ENCODE data around the gene RNF207. TPM values are rescaled to one million over a fixed set of nuclear protein-coding genes. Genes with fewer than 3 reads are reported as not detected.

Gene RNF207
- polyA plus RNA-seq, 6 donors from 2014 or later = 0.12 to 0.61 (median 0.26) TPM; not detected in 2

DNA sequence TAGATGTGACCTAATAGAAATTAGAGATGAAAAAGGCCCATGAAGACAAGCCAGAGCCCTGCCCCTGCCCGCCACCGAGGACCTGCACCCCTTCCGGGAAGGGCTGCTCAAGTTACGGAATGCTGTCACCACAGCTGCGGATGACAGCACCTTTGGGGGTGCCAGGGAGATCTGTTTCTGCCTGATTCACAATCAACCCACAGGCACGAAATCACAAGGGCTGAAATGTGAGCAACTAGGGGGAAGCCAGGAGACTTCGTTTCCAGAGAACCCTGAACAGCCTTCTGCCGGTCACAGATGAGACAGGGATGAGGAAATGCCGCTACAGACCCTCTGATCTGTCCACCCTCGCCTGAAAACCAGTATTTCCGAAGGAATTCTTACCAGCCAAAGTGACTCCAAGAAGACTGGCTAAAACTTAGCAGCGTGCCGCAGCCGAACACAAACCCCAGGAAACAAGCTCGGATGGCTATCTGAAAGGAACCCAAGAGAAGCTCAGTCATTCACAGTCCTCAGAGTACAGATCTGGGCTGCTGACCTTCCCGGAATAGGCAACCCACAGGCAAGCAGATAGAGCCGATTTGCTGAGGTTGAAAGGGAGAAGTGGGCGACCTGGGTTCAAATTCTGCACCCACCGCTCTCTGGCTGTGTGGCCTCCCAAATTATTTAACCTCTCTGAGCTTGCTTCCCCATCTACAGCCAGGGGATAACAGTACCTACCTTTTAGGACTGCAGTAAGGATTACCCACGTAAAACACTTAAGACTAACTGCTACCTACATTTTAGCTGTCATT, 28.8 kb downstream of the RNF207 start:
- peaks cover 0 to 5% of the 10 kb centered on the region in 2 donors for H3K36me3 Mint-ChIP-seq
- peak overlapping the region; percentile 81 to 92 (median 86) for H3K4me3 Mint-ChIP-seq
- no peaks in the 10 kb centered on the region for H3K9me3 Mint-ChIP-seq
- H3K4me1 Mint-ChIP-seq = peaks cover 0 to 19% (median 13%) of the 10 kb centered on the region in 3 donors
- DNase-seq (no peak), ATAC-seq (ENCODE audit: low read depth in 2 of 2) (no peak)
- peaks cover 8 to 16% (median 12%) of the 10 kb centered on the region in 3 donors for H3K27me3 Mint-ChIP-seq
- H3K27ac Mint-ChIP-seq = peak overlapping the region in 3 of 6 donors; percentile 7 to 67 (median 33)

DNA sequence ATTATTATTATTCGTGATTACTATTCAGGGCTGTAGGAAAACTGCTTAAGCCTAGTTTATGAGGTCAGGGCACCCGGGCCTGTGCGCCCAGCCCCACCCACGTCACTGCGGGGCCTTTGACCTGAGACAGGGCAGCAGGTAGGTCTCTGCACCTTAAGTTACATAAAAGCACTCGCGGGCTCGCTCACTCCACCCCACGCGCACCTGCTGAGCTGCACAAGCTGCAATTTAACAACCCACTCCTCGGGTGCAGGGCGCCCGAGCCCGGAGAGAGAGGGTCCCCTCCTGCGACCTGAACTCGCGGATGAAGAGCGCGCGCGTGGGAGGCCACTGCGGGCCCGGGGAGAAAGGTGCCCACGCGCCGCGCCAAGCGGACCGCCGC, 29.4 kb downstream of the RNF207 start:
- H3K27ac Mint-ChIP-seq = peak overlapping the region in 3 of 6 donors; percentile 33 to 69 (median 67)
- peaks cover 0 to 5% of the 10 kb centered on the region in 2 donors for H3K36me3 Mint-ChIP-seq
- peaks cover 0 to 19% (median 13%) of the 10 kb centered on the region in 3 donors for H3K4me1 Mint-ChIP-seq
- H3K4me3 Mint-ChIP-seq = peak overlapping the region; percentile 81 to 92 (median 86)
- peak; percentile 10 to 12 for ATAC-seq (ENCODE audit: low read depth in 2 of 2)
- no peak for DNase-seq
- H3K27me3 Mint-ChIP-seq = peaks cover 8 to 22% (median 15%) of the 10 kb centered on the region in 3 donors
- H3K9me3 Mint-ChIP-seq = no peaks in the 10 kb centered on the region

DNA sequence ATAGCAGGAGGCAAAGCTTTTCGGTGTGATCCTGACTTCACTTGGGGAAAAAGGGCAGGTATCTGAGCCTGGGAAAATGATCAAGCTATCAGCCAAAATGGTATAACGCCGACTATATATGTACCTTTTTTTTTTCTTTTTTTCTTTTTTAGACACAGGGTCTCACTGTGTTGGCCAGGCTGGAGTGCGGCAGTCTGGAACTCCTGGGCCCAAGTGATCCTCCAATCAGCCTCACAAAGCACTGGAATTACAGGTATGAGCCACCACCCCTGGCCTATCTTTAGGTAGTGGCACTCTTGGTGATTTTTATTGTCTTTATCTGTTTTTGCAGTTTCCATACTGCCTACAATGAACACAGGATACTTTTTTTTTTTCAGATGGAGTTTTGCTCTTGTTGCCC, 31.2 kb downstream of the RNF207 start:
- H3K9me3 Mint-ChIP-seq = no peaks in the 10 kb centered on the region
- peaks cover 18 to 36% (median 27%) of the 10 kb centered on the region in 3 donors for H3K27me3 Mint-ChIP-seq
- peak overlapping the region in 1 of 6 donors; percentile 21 for H3K27ac Mint-ChIP-seq
- peaks cover 5 to 28% (median 20%) of the 10 kb centered on the region in 3 donors for H3K4me1 Mint-ChIP-seq
- peak overlapping the region; percentile 47 to 81 (median 74) for H3K4me3 Mint-ChIP-seq
- ATAC-seq (ENCODE audit: low read depth in 2 of 2) (no peak), DNase-seq (no peak)
- H3K36me3 Mint-ChIP-seq = peaks cover 5 to 8% of the 10 kb centered on the region in 2 donors

DNA sequence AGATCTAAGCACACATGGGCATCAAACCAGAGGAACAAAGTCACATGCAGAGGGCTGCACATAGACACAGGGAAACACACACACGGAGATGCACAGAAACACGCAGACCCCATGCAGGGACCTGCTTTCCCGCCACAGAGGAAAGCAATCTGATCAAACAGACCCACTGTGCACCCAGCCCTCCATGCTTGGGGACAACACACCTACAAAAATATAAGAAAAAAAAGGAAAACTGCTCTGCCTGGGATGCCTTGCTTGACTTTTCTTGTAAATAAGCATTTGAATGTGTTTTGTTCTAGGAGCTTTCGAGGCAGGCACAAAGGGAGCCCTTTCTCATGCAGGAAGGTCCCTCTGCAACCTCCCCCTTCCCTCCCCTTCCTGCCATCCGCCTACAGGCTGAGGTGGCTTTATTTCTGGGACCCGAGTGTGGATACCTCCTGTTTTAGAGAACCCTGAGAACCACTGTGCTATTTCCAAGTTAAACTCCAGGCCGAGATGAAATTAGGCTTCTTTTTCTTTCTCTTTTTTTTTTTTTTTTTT, 33.4 kb downstream of the RNF207 start:
- Mint-ChIP-seq H3K4me3 (peak overlapping the region in 3 of 8 donors; percentile 15 to 53 (median 39)), H3K27me3 (peaks cover 26 to 51% (median 27%) of the 10 kb centered on the region in 3 donors), H3K4me1 (peaks cover 5 to 17% (median 17%) of the 10 kb centered on the region in 3 donors), H3K36me3 (peaks cover 0 to 8% of the 10 kb centered on the region in 2 donors), H3K27ac (no peak overlapping the region), H3K9me3 (no peaks in the 10 kb centered on the region)
- DNase-seq (no peak), ATAC-seq (ENCODE audit: low read depth in 2 of 2) (no peak)

DNA sequence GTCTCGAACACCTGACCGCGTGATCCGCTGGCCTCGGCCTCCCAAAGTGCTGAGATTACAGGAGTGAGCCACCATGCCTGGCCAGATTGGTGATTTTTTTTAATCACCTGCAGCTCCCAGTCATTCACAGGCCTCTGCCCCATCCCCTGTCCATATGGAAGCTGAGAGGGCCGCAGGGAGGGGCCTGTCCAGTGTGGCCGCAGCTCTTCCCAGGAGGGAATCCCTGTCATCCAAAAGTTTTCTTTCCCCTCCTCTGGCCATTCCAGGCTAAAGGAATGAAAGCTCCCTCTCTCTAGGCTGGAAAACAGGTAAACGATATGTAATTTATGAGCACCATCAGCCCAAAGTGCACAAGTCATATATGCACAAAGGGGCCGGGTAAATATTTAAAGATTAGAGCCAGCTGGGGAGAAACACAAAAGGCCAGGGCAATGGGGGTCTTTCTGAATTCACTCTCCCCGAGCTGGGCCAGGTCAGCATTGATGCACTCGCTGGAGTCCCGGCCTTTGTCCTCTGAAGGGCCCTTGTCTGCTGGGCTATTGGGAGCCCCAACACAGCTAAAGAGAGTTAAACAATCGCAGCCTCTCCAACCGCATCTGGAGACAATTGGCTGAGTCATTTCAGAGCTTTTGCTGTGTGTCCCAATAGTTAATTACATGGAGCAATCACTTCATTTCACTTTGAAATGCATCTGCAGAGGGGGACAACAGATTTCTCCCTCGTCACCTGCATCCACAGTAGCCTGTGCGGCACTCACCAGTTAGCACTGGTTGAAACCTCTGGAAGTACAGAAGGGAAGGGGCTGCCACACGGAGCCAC, 34.2 kb downstream of the RNF207 start:
- no peak overlapping the region for H3K27ac Mint-ChIP-seq
- no peak overlapping the region for H3K4me3 Mint-ChIP-seq
- H3K27me3 Mint-ChIP-seq = peaks cover 27 to 59% (median 32%) of the 10 kb centered on the region in 3 donors
- peaks cover 9 to 14% (median 11%) of the 10 kb centered on the region in 3 donors for H3K4me1 Mint-ChIP-seq
- no peak for ATAC-seq (ENCODE audit: low read depth in 2 of 2)
- peaks cover 0 to 8% of the 10 kb centered on the region in 2 donors for H3K36me3 Mint-ChIP-seq
- DNase-seq = no peak
- H3K9me3 Mint-ChIP-seq = no peaks in the 10 kb centered on the region

DNA sequence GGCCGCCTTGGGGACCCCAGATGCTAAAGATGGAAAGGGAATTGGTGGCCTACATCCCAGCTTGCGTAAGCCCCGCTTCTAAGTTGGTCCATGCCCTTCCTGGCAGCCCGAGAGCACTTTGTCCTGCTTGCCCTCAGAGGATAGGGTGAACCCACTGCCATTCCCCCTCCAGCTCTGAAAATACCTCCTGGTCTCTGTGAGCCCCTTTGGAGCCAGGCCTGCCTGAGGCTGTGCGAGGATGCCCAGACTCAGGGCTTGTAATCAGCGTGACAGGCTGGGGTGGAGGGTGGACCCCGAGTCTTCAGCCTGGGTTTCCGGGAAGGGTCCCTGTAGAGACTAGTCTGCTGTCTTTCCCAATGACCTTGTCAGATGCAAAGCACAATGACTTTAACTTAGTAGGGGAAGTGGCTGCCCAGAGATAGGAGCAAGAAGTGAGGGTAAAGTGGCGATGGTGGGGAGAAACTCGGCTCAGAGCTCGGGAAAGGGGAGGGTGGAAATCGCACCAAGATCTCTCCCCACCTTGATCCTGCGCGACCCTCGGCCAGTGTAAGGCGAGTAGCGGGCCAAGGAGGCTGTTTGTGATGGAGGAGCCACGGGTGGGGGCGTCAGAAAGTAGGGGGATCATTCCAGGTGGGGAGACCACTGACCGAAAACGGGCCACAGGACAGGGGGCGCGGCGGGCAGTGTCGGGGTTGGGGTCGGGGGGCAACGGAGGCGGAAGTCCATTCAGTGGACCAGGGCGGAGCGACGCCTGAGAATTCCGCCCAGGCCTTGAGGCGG, 35.4 kb downstream of the RNF207 start:
- ATAC-seq (ENCODE audit: low read depth in 2 of 2) (no peak), DNase-seq (no peak)
- no peaks in the 10 kb centered on the region for H3K9me3 Mint-ChIP-seq
- peaks cover 9 to 13% (median 11%) of the 10 kb centered on the region in 3 donors for H3K4me1 Mint-ChIP-seq
- H3K4me3 Mint-ChIP-seq = peak overlapping the region in 5 of 8 donors; percentile 51 to 66 (median 62)
- peaks cover 0 to 8% of the 10 kb centered on the region in 2 donors for H3K36me3 Mint-ChIP-seq
- H3K27me3 Mint-ChIP-seq = peaks cover 27 to 61% (median 32%) of the 10 kb centered on the region in 3 donors
- peak overlapping the region in 3 of 6 donors; percentile 27 to 90 (median 46) for H3K27ac Mint-ChIP-seq

DNA sequence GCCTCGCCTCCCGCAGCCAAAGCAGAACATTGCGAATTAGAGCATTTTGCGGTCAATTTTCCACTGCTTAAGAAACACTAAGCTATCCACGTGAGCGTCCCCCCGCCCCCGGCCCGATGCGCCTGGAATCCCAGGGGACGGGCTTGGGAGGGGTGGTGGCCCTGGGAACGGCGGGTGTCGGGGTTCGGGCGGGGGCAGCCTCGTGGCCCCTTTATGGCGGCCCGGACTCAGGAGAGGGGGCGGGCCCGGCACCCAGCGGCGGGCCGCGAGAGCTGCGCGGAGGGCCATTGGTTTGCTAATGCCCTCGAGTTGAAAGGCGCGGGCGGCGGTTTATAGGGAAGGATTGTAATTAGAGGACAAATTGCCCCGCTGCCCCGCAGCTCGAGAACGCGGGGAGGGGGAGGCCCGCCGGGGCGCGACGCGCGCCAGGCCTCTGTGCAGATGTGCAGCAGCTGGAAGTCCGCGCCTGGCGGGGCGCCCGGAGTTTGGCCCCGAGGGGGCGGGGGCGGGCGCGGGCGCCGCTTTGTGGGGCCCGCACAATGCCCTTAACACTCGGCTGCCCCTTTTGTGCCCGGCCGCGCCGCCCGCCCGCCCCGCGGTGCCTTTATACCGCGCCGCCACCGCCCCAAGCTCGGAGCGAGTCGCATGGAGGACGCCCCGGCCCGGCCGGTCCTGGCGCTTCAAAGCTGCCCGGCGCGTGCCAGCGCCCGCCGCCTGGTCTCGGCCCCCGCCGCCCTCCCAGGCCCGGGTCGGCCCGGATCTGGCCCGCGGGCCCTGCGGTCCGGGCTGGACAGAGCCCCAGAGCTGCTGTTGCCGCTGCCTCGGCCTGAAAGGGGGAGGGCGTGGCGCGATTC, 36.2 kb downstream of the RNF207 start:
- no peak overlapping the region for H3K27ac Mint-ChIP-seq
- peaks cover 0 to 8% of the 10 kb centered on the region in 2 donors for H3K36me3 Mint-ChIP-seq
- peak overlapping the region in 4 of 8 donors; percentile 9 to 66 (median 57) for H3K4me3 Mint-ChIP-seq
- H3K4me1 Mint-ChIP-seq = peaks cover 9 to 20% (median 19%) of the 10 kb centered on the region in 3 donors
- peaks cover 35 to 69% (median 40%) of the 10 kb centered on the region in 3 donors for H3K27me3 Mint-ChIP-seq
- peaks cover 0 to 2% (median 0%) of the 10 kb centered on the region in 7 donors for H3K9me3 Mint-ChIP-seq
- ATAC-seq (ENCODE audit: low read depth in 2 of 2) = no peak
- DNase-seq = no peak

DNA sequence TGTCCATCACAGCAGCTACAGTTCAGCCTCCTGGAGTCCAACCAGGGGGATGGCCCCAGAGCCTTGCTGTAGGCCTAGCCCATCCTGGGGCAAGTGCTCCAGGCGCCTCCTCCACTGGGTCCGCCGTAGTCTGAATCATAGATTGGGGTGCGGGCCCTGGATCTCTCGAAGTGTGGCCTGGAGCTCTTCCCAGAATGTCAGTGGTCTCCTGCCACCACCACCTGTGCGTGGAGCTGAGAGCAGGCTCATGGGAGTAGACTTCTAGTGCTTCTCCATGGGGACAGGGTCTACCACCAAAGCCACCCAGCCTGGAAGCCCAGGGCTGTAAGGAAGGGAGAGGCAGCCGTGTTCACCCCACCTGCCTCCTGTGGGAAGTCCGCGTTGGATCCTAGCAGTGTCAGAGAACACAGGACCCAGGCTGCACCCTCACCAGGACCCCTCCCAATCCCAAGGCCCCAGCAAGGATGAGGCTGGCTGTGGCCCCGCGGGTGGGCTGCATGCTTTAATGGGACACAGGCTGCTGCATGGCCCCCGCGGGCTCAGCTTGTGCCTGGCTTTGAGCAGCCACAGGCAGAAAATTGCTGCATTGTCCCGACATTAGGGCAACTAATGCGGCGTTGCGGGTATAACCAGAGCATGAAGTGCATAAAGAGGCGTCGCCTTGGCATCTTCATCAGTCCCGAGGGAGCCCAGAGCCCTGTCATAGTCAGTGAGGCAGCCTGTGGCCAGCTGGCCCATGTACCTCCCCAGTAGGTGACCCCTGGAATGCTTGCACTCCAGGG, 37.3 kb downstream of the RNF207 start:
- Mint-ChIP-seq H3K27ac (peak overlapping the region in 1 of 6 donors; percentile 66), H3K36me3 (peaks cover 0 to 8% of the 10 kb centered on the region in 2 donors), H3K9me3 (peaks cover 0 to 2% (median 0%) of the 10 kb centered on the region in 7 donors), H3K4me3 (peak overlapping the region in 2 of 8 donors; percentile 49 to 52), H3K4me1 (peaks cover 9 to 20% (median 19%) of the 10 kb centered on the region in 3 donors), H3K27me3 (peaks cover 45 to 76% (median 50%) of the 10 kb centered on the region in 3 donors)
- ATAC-seq (ENCODE audit: low read depth in 2 of 2) (no peak), DNase-seq (no peak)

DNA sequence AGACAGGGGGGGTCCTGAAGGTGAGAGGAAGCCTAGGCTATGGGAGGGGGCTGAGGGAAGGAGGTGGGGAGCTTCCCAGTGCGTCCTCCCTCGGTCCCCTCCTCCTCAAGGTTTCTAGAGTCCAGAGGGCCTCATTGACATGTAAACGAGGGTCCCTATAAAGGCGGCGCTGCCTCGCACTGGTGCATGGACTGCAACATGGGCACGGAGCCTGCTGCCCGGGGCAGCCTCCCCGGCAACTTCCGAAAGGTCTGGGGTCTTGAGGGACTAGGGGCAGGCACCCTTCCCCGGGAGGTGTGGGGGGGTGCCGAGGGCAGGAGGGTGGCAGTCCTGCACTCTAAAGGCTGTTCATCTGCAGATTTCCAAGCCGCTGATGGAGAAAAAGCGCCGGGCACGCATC, 38.1 kb downstream of the RNF207 start, which contains the start of gene HES3:
Gene HES3, plus strand, starts transcription at position 187 of the 400 bp plus-strand sequence. Its CDS starts 187 bp downstream, at position 374.
- H3K27ac Mint-ChIP-seq = peak within 1 kb of the TSS in 3 of 6 donors; percentile 26 to 88 (median 63)
- H3K36me3 Mint-ChIP-seq = peaks cover 0 to 8% of the 10 kb centered on the region in 2 donors
- peaks cover 9 to 20% (median 19%) of the 10 kb centered on the region in 3 donors for H3K4me1 Mint-ChIP-seq
- peaks cover 0 to 2% (median 0%) of the 10 kb centered on the region in 7 donors for H3K9me3 Mint-ChIP-seq
- no peak for DNase-seq
- ATAC-seq (ENCODE audit: low read depth in 2 of 2) = no peak
- peak within 1 kb of the TSS in 4 of 8 donors; percentile 42 to 80 (median 50) for H3K4me3 Mint-ChIP-seq
- peaks cover 41 to 78% (median 52%) of the 10 kb centered on the region in 3 donors for H3K27me3 Mint-ChIP-seq

DNA sequence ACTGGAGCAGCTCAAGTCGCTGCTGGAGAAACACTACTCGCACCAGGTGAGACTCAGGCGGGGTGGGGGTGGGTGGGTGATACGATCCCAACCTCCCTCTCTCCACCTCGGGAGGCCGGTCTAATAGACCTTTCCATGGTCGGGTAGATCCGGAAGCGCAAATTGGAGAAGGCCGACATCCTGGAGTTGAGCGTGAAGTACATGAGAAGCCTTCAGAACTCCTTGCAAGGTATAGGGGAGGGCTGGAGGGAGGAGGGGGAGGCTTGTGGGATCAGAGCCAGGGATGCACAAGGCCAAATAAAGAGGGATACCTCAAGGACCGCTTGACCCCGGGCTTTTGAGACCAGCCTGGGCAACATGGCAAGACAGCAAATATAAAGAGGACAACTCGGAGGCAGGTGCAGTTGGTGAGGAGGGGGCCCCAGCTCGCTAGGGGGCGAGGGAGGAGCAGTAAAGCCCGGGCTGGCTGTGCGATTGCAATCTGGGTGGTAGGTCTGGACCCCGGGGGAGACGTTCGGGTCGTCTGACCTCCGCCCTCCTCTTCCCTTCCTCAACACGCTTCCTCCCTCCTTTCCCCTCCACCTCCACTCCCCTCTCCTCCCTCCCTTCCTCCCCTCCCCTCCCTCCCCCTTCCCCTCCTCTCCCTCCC, 38.6 kb downstream of the RNF207 start:
- H3K4me3 Mint-ChIP-seq = peak overlapping the region in 2 of 8 donors; percentile 42 to 80

More for the DNA sequence above, 38.6 kb downstream of the RNF207 start:
- Mint-ChIP-seq H3K27me3 (peaks cover 36 to 74% (median 49%) of the 10 kb centered on the region in 3 donors), H3K9me3 (peaks cover 0 to 2% (median 0%) of the 10 kb centered on the region in 7 donors), H3K27ac (peak overlapping the region in 3 of 6 donors; percentile 26 to 88 (median 63)), H3K4me1 (peaks cover 9 to 20% (median 19%) of the 10 kb centered on the region in 3 donors), H3K36me3 (peaks cover 0 to 8% of the 10 kb centered on the region in 2 donors)
- ATAC-seq (ENCODE audit: low read depth in 2 of 2) (no peak), DNase-seq (no peak)
